K562 (cell line): ENCODE results near the gene PDZD8. TPM values are rescaled to one million over a fixed set of nuclear protein-coding genes. Genes with fewer than 3 reads are reported as not detected.

Experiments
- L3MBTL2 ChIP-seq: fragments of 450-650 bp; IDR thresholded peaks from 2 replicates; pipeline ENCODE4 v1.6.1; 2016; ENCODE audit warnings: mild to moderate bottlenecking, moderate library complexity
- polyA plus RNA-seq, 8 experiments: library from polyadenylated mRNA; depleted of rRNA in 4 of 8; stranded (reverse) in 5 of 8; unstranded in 3 of 8; fragments of >200 nt; fragmentation: Nextera tagmentation in 2 of 8; fragmentation: Illumina TruSeq in 1 of 8; extraction: Ambion mirVana in 2 of 8; extraction: Trizol in 1 of 8; gene quantifications; 2 replicates each; pipeline versions ENCODE4 v1.2.1 to v1.2.3, GENCODE V29; 2011 to 2014; ENCODE audit warnings: inconsistent platforms in 1 of 8, missing spikeins in 1 of 8
- total RNA-seq, 7 experiments: library from RNA; depleted of rRNA in 6 of 7; stranded (reverse); fragments of >200 nt in 6 of 7; fragmentation: Illumina TruSeq in 2 of 7; extraction: Trizol in 2 of 7; gene quantifications; 2 replicates each; pipeline versions ENCODE4 v1.2.1 to v1.2.3, GENCODE V29; 2011 to 2021; ENCODE audit warnings: low replicate concordance in 1 of 7
- TF ChIP-seq, protein P1 (sequence below): fragments of 450-650 bp; IDR thresholded peaks from 2 replicates; pipeline ENCODE4 v1.6.1; 2016; ENCODE audit warnings: mild to moderate bottlenecking, moderate library complexity
- TF ChIP-seq, protein P2 (sequence below): fragments of 450-650 bp; formaldehyde crosslinking; conservative IDR thresholded peaks from 2 replicates; pipeline ENCODE4 v1.4.0; 2022; ENCODE audit warnings: mild to moderate bottlenecking, missing genetic modification characterization

PDZD8 gene
- total and polyA plus RNA-seq, 9 of the 15 experiments (the other 6 are each of a cell fraction or from before 2014, with no cell fraction given): 5.5 to 53.4 (median 36.8) TPM

DNA sequence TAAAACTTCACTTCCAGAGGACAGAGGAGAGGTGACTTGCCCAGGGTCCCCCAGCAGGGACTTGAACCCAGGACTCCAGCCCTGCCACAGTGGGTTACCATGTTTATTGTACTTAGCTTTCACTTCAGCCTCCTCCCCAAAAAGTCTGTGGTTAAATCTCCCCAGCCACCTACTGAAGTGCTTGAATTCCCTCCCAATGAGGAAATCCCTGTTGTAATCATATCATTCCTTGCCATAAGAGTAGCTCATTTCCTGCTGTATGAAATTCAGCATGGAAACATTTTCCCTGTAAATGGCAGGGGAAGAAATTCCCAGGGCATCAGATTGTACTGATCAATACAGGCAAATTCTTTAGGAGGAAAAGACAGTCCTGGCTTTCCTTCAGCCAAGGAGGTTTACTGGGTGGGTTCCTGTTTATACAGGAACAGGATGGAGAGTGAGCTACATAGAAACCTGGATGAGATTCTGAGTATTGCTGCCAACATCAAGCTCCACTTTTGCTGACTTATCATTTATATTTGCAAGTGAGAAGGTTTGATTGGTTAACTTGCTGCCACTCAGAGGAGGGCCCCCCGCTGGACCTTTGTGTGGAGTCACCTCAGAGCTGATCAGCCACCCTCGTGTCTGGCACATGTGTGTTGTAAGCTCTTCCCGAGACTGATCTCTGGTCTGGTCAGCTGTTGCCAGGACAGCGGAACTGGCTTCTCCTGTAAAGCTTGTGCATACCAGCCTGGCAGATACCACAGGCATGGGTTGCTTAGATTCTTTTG, 16.4 kb upstream of the PDZD8 start (continued):
- TF ChIP-seq, protein P1, sequence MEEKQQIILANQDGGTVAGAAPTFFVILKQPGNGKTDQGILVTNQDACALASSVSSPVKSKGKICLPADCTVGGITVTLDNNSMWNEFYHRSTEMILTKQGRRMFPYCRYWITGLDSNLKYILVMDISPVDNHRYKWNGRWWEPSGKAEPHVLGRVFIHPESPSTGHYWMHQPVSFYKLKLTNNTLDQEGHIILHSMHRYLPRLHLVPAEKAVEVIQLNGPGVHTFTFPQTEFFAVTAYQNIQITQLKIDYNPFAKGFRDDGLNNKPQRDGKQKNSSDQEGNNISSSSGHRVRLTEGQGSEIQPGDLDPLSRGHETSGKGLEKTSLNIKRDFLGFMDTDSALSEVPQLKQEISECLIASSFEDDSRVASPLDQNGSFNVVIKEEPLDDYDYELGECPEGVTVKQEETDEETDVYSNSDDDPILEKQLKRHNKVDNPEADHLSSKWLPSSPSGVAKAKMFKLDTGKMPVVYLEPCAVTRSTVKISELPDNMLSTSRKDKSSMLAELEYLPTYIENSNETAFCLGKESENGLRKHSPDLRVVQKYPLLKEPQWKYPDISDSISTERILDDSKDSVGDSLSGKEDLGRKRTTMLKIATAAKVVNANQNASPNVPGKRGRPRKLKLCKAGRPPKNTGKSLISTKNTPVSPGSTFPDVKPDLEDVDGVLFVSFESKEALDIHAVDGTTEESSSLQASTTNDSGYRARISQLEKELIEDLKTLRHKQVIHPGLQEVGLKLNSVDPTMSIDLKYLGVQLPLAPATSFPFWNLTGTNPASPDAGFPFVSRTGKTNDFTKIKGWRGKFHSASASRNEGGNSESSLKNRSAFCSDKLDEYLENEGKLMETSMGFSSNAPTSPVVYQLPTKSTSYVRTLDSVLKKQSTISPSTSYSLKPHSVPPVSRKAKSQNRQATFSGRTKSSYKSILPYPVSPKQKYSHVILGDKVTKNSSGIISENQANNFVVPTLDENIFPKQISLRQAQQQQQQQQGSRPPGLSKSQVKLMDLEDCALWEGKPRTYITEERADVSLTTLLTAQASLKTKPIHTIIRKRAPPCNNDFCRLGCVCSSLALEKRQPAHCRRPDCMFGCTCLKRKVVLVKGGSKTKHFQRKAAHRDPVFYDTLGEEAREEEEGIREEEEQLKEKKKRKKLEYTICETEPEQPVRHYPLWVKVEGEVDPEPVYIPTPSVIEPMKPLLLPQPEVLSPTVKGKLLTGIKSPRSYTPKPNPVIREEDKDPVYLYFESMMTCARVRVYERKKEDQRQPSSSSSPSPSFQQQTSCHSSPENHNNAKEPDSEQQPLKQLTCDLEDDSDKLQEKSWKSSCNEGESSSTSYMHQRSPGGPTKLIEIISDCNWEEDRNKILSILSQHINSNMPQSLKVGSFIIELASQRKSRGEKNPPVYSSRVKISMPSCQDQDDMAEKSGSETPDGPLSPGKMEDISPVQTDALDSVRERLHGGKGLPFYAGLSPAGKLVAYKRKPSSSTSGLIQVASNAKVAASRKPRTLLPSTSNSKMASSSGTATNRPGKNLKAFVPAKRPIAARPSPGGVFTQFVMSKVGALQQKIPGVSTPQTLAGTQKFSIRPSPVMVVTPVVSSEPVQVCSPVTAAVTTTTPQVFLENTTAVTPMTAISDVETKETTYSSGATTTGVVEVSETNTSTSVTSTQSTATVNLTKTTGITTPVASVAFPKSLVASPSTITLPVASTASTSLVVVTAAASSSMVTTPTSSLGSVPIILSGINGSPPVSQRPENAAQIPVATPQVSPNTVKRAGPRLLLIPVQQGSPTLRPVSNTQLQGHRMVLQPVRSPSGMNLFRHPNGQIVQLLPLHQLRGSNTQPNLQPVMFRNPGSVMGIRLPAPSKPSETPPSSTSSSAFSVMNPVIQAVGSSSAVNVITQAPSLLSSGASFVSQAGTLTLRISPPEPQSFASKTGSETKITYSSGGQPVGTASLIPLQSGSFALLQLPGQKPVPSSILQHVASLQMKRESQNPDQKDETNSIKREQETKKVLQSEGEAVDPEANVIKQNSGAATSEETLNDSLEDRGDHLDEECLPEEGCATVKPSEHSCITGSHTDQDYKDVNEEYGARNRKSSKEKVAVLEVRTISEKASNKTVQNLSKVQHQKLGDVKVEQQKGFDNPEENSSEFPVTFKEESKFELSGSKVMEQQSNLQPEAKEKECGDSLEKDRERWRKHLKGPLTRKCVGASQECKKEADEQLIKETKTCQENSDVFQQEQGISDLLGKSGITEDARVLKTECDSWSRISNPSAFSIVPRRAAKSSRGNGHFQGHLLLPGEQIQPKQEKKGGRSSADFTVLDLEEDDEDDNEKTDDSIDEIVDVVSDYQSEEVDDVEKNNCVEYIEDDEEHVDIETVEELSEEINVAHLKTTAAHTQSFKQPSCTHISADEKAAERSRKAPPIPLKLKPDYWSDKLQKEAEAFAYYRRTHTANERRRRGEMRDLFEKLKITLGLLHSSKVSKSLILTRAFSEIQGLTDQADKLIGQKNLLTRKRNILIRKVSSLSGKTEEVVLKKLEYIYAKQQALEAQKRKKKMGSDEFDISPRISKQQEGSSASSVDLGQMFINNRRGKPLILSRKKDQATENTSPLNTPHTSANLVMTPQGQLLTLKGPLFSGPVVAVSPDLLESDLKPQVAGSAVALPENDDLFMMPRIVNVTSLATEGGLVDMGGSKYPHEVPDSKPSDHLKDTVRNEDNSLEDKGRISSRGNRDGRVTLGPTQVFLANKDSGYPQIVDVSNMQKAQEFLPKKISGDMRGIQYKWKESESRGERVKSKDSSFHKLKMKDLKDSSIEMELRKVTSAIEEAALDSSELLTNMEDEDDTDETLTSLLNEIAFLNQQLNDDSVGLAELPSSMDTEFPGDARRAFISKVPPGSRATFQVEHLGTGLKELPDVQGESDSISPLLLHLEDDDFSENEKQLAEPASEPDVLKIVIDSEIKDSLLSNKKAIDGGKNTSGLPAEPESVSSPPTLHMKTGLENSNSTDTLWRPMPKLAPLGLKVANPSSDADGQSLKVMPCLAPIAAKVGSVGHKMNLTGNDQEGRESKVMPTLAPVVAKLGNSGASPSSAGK: peak; percentile 87
- TF ChIP-seq, protein P2, sequence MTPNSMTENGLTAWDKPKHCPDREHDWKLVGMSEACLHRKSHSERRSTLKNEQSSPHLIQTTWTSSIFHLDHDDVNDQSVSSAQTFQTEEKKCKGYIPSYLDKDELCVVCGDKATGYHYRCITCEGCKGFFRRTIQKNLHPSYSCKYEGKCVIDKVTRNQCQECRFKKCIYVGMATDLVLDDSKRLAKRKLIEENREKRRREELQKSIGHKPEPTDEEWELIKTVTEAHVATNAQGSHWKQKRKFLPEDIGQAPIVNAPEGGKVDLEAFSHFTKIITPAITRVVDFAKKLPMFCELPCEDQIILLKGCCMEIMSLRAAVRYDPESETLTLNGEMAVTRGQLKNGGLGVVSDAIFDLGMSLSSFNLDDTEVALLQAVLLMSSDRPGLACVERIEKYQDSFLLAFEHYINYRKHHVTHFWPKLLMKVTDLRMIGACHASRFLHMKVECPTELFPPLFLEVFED (CRISPR knock-in tag): no peak
- peak; percentile 67 for TF ChIP-seq L3MBTL2
